Pancreas (tissue), 10 donors: ENCODE measurements around the gene SAP25. TPM values are rescaled to one million over a fixed set of nuclear protein-coding genes. Genes with fewer than 3 reads are reported as not detected.

Source experiments
- ATAC-seq, 4 donors: fragments of 200-7000 bp; cut with Tn5 transposase; one replicate each; pipeline versions ENCODE4 v1.8.0 to v1.9.1; 2020; ENCODE audit warnings: mild to moderate bottlenecking in 4 of 4, moderate library complexity in 4 of 4
- DNase-seq, 6 donors: peaks; one replicate each; pipeline ENCODE4 v3.0.0-alpha.2; 2020
- FAIRE-seq: peaks from 2 replicates; lab custom pipeline; 2012; peaks lifted over from hg19 to GRCh38; lab: Jason Lieb, UNC
- H3K27ac ChIP-seq, 4 donors: fragments of 200-600 bp; sonication (generic); 1 replicate in 3 of 4; 2 replicates in 1 of 4; pipeline versions ENCODE4 v1.5.0 to v1.8.0; 2020
- H3K27me3 ChIP-seq, 4 donors: fragments of 200-600 bp; one replicate each; pipeline ENCODE4 v1.8.0; 2021
- H3K36me3 ChIP-seq, 3 donors: fragments of 200-600 bp; sonication (generic) in 1 of 3; one replicate each; pipeline versions ENCODE4 v1.5.0 to v1.8.0; 2020 to 2021
- H3K4me1 ChIP-seq, 3 donors: fragments of 200-600 bp; one replicate each; pipeline ENCODE4 v1.8.0; 2021
- H3K4me3 ChIP-seq, 4 donors: fragments of 200-600 bp; sonication (generic) in 2 of 4; one replicate each; pipeline versions ENCODE4 v1.5.0 to v1.8.0; 2020 to 2021
- H3K9me3 ChIP-seq, 4 donors: fragments of 200-600 bp; one replicate each; pipeline ENCODE4 v1.8.0; 2021
- WGBS, 2 donors: extraction: QIAGEN DNeasy Blood & Tissue Kit; methylation state at CpG; one replicate each; pipeline ENCODE4 v1.1.7; 2013; 5-methylcytosine and 5-hydroxymethylcytosine counted together
- intact Hi-C, 3 donors: fragments of 100-400 bp; cut with DNase I; formaldehyde crosslinking; loops; one replicate each; pipeline versions ENCODE4 v1.11.1 to v1.14.2; 2022
- polyA plus RNA-seq, 2 donors: library from polyadenylated mRNA; stranded (reverse); fragments of 200-250 nt; gene quantifications; one replicate each; pipeline ENCODE4 v1.2.3, GENCODE V29; 2013
- total RNA-seq, 6 donors: library from RNA; stranded (reverse); fragmentation: NEBNext Ultra II Directional in 4 of 6; extraction: Animal tissue kit (Norgen Biotek cat#: 25700) in 4 of 6; gene quantifications; one replicate each; pipeline versions ENCODE4 v1.2.1 to v1.2.4, GENCODE V29; 2021 to 2023
- TF ChIP-seq, protein P1 (sequence below), 4 donors: fragments of 200-600 bp; sonication (generic) in 3 of 4; IDR thresholded peaks; one replicate each; pipeline versions ENCODE4 v1.5.0 to v1.8.0; 2021; ENCODE audit warnings: antibody characterized with exemption in 4 of 4
- donor health status: healthy with polysubstance abuse.
- donor health status: DM: no; HTN: no; CAD: no; lungs with moderate emphysema.
- donor health status: DM: no; HTN: no; CAD: no.
- donor health status: control.
- donor health status: control.
- donor health status: Bipolar disorder and iron deficiency.
- donor health status: DM: yes; HTN: yes; CAD: no.
- donor health status: DM: no; HTN: no; CAD: no.
- donor health status: DM: no; HTN: no; CAD: no.
- donor health status: DM: yes; HTN: yes; CAD: no.

SAP25 gene
- total and polyA plus RNA-seq, 8 donors, result 0.39 to 17.8 (median 2.6) TPM

DNA sequence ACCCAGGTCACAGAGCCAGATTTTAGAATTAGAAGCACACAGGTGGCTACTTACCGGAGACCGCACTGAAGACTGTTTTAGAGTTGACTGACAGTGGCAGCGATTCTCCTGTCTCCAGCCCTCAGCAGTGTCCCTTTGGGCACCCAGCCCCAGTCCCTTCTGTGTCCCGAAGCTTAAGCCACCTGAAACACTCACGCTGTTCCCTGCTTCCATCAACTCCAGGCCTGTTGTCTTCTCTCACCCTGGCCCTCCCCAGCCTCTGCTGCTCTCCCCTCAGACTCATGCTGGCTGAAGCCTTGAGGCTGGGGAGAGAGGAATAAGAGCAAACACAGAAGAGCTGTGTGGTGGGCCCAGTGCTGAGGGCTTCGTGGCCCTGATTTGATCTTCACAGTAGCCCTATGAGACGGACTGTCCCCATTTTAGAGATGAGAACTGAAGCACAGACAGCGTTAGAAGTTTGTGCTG lies 10.6 kb downstream of the SAP25 start:
- Histone ChIP-seq H3K27me3 (no peaks in the 10 kb centered on the region), H3K4me1 (peaks cover 7 to 18% (median 17%) of the 10 kb centered on the region in 3 donors), H3K9me3 (no peaks in the 10 kb centered on the region), H3K27ac (no peak overlapping the region), H3K4me3 (no peak overlapping the region), H3K36me3 (peaks cover 0 to 4% (median 0%) of the 10 kb centered on the region in 3 donors)
- no peak for FAIRE-seq
- 88 to 95% methylated on average over 8 of the region's 8 CpGs for WGBS, 2 donors
- intact Hi-C loops, result loop anchor here in 2 of 3 donors (5.0 to 10.0 kb wide), 4 partner anchors 91 to 129 kb away; partner anchors contain the start of gene GIGYF1 (in 1 of the 2)
- peak in 2 of 6 donors; percentile 15 to 33 for DNase-seq
- ATAC-seq, result no peak
- TF ChIP-seq, protein P1, sequence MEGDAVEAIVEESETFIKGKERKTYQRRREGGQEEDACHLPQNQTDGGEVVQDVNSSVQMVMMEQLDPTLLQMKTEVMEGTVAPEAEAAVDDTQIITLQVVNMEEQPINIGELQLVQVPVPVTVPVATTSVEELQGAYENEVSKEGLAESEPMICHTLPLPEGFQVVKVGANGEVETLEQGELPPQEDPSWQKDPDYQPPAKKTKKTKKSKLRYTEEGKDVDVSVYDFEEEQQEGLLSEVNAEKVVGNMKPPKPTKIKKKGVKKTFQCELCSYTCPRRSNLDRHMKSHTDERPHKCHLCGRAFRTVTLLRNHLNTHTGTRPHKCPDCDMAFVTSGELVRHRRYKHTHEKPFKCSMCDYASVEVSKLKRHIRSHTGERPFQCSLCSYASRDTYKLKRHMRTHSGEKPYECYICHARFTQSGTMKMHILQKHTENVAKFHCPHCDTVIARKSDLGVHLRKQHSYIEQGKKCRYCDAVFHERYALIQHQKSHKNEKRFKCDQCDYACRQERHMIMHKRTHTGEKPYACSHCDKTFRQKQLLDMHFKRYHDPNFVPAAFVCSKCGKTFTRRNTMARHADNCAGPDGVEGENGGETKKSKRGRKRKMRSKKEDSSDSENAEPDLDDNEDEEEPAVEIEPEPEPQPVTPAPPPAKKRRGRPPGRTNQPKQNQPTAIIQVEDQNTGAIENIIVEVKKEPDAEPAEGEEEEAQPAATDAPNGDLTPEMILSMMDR (IDR thresholded peaks at IDR 0.05), result no peak

DNA sequence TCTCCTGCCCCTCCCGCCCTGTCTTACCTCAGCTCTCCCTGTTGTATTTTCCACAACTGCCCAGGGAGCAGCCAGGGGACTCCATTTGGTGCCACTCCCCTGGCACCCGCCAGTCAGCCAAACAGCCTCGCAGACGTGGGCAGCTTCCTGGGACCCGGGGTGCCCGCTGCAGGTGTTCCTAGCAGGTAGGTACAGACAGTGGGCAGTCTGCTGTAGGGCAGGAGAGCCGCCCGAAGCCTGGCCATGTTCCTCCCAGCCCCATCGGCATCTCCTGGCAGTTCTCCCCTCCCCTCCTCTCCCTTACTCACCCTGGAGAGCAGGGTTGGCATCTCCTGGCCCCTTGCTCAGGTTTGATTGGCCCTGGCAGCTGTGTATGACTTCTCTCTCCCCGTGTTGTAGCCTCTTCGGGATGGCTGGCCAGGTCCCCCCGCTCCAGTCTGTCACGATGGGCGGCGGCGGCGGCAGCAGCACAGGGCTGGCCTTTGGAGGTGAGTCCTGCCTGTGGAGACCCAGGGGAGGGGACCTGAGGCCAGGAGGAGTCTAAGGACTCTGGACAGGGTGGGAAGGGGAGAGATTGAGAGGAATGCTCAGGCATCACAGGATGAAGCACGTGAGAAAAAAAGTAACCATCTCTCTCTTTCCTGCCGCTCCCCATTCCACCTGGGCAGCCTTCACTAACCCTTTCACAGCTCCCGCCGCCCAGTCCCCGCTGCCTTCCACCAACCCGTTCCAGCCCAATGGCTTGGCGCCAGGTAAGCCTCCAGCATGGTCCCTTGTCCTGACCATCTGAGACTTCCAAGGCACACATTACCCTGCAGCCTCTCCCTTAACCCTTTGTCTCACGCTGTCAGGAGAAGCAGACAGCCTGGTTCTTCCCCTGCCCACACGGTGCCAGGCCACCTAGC lies 11.3 kb downstream of the SAP25 start:
- TF ChIP-seq, protein P1 (IDR thresholded peaks at IDR 0.05), result no peak
- ATAC-seq, result no peak
- Histone ChIP-seq H3K9me3 (no peaks in the 10 kb centered on the region), H3K27me3 (no peaks in the 10 kb centered on the region), H3K4me1 (peaks cover 2 to 11% (median 10%) of the 10 kb centered on the region in 3 donors), H3K36me3 (peaks cover 0 to 5% (median 4%) of the 10 kb centered on the region in 3 donors), H3K27ac (no peak overlapping the region), H3K4me3 (no peak overlapping the region)
- peak in 2 of 6 donors; percentile 52 to 80 for DNase-seq
- FAIRE-seq, result no peak
- 87 to 88% methylated on average over 26 of the region's 26 CpGs for WGBS, 2 donors
- intact Hi-C loops, result loop anchor here in 2 of 3 donors (5.0 to 10.0 kb wide), 4 partner anchors 90 to 130 kb away; partner anchors contain the start of gene GIGYF1 (in 1 of the 2)

DNA sequence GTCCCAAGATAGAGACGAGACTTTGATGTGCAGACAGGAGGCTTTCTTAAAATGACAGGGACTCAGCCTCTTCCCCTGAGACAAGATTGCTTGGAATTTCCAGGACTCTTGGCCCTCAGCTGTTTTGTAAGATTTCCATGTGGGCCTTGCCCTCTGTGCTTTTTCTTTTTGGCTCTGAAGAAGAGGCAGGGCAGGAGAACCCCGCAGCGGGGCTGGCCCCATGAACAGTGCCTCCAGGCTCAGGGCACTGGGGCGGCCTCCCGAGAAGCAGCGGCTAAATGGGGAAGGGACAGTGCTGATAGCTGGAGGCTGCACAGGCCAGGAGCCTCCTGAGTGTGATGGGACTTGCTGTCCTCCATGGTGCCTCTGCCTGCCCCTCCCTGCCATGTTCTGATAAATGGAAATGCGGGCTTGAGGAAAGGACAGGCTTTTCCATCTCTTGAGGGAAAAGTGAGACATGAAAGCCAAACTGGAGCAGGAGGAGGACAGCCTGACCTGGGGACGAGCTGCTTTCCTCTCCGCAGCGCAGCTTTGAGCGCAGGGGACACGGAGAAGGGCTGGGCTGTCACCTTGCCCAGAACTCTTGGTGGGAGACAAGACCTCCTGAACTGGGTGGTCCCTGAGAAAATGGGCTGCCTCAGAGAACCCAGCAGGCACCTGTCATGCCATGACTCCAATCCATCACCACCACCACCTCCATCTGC lies 12.1 kb downstream of the SAP25 start:
- H3K4me1 ChIP-seq, result peaks cover 0 to 5% (median 4%) of the 10 kb centered on the region in 3 donors
- intact Hi-C loops, result loop anchor here in 2 of 3 donors (5.0 to 10.0 kb wide), 4 partner anchors 89 to 131 kb away; partner anchors contain the start of gene GIGYF1 (in 1 of the 2)
- peaks cover 0 to 11% (median 4%) of the 10 kb centered on the region in 3 donors for H3K36me3 ChIP-seq
- DNase-seq (peak in 1 of 6 donors; percentile 52), ATAC-seq (no peak), FAIRE-seq (no peak)
- TF ChIP-seq, protein P1 (IDR thresholded peaks at IDR 0.05), result no peak
- 93 to 95% methylated on average over 12 of the region's 12 CpGs for WGBS, 2 donors
- no peaks in the 10 kb centered on the region for H3K9me3 ChIP-seq
- H3K27ac ChIP-seq, result no peak overlapping the region
- no peak overlapping the region for H3K4me3 ChIP-seq
- no peaks in the 10 kb centered on the region for H3K27me3 ChIP-seq

GRCh38 chr7:100559127-100559526 lies 14.6 kb downstream of the SAP25 start:
- ATAC-seq (no peak), DNase-seq (no peak), FAIRE-seq (no peak)
- Histone ChIP-seq H3K27ac (peak overlapping the region; percentile 0 to 57 (median 26)), H3K4me3 (no peak overlapping the region), H3K36me3 (peaks cover 0 to 32% (median 4%) of the 10 kb centered on the region in 3 donors), H3K27me3 (no peaks in the 10 kb centered on the region), H3K9me3 (no peaks in the 10 kb centered on the region), H3K4me1 (peaks cover 0 to 5% (median 4%) of the 10 kb centered on the region in 3 donors)
- TF ChIP-seq, protein P1 (IDR thresholded peaks at IDR 0.05), result no peak
- 61 to 66% methylated on average over 4 of the region's 4 CpGs for WGBS, 2 donors
- intact Hi-C loops, result no loop called here
